GM18873 (cell line): ENCODE results near the gene FEM1C.
A peak's percentile ranks its signal among the peaks of the same experiment; 100 is the strongest.

ENCODE experiments used
- ATAC-seq: cut with Tn5 transposase; IDR thresholded peaks from one replicate; pipeline ENCODE4 v1.9.1; 2021; ENCODE audit warnings: mild to moderate bottlenecking, moderate library complexity, moderate number of reproducible peaks; ENCODE audit not compliant: unreplicated experiment, low FRiP score

FEM1C gene

DNA sequence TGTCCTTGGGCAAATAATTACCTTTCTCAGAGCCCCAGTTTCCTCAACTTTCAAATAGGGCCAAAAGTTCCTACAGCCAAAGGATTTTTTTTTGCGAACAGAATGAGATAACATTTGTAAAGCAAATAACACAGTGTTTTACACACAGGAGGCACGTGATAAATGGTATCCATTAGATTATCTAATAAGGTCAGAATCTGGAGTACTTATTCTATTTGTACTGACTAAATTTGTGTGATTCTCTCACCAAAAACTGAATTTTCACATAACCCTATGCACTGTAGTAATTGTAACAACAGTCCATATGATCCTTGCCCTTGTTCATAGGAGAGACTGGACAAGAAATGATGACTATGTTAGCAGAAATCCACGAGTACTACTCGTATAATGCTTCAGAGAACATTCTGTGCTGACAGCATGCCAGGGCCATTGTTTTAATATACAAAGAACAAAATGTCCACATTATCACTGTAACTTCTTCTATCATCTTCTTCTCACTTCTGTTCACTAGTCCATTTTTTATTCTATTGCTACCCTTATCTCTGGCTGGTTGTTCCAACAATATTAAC, 13.9 kb upstream of the FEM1C start:
- ATAC-seq, result no peak

DNA sequence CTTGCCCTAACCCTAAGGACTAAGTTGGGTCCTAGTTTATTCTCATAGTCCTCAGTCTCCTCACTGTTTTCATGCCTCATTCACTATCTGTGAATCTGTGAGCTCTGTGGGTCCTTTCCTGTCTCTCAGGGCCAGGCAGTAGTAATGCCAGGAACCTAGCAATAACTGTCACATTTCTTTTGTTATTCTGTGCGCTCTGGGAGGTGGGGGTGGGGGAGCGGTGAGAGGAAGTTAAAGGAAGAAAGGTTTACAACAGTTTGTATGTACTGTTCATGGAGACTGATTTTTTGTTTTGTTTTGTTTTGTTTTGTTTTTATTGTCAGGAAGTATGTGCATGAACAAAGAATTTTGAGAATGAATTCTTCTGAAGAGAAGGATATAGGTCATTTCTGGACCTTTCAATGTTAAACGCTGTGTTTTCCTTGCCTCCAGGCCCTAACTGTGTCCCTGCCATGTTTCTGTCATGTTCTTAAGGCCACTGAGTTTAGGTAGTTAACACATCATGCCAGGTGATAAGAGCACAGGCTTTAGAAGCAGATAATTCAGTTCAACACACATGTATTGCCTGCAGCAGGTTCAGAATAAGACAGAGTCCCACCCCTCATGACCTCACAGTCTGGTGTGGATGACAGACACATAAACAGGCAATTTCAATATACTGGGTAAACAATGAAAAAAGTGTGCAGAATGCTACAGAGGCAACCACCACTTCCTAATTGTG, 13.3 kb upstream of the FEM1C start:
- no peak for ATAC-seq

DNA sequence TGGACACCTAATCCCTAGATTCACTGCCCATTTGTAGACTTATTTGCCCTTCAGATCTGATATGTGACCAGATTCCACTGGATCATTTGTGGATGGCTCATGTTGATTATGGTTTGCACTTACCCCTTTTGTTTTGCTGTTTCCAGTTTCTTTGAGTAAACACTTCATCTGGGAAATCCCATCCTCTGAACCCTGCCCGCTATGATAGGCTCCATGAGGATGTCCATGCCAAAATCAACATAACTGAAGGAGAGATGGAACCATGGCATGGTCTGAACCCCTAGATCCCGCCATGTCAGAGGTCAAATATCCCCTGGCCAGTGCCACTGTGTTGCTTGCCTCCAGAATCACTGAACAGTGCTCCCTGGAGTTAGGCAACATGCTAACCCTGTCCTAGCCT, 11.7 kb upstream of the FEM1C start:
- no peak for ATAC-seq

DNA sequence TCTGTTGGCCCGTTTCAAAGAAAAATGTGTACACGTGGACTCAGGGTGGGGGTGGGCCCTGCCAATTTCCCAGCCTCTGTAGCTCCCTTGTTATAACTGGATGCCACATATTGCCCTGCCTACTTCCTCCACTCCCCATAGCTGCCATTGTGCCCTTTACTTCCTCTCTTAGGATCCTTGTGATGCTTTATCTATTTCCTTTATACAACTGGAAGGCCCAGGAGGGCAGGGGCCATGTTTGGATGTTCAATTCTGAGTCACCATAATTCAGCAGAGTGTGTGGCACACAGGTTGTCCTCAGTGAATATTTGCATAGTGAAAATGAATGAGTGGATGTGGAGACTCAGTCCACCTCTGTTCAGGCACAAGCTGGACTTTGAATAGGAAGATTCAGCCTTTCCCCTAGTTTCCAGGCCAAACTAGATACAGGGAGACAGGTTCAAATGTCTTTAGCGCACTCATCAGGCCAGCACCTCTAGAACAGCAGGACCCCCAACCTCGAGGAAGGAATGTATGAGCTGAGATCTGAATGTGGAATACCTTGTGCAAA, 10.6 kb upstream of the FEM1C start:
- ATAC-seq, result no peak

DNA sequence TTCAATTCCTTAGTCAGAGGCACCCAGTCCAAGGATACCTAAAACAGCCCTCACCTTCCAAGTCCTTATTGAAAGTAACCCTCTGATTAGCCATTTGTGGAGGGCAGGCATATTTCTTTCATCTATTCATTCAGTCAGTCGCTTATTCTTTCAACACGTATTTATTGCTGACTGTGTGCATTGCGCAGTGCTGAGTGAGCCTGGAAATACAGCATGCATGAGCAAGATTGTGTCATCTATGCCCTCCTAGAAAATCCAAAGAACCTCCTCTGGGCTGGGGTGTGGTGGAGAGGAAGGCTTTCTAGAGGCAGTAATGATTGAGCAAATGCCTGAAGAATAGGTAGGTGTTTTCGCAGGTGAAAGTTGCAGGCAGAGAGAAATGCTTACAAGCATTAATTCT, 8.5 kb upstream of the FEM1C start:
- no peak for ATAC-seq

DNA sequence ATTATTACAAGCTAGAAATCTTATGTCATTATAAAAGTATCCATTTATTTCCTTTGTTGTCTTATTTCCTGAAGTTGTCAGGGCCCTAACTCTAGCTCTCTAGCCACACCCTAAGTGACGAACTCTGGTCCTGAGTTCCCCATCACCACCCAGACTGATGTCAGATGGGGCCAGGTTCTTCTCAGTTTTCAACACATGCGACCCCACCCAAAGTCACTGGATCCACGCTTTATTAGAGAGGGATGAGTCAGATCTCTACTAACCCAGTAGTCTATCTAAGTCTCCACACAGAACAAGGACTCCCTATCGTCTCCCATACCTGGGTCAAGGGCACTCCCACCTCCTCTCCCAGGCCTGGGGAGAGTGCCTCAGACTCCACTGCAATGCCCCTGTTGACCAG, 6.8 kb upstream of the FEM1C start:
- ATAC-seq, result no peak

DNA sequence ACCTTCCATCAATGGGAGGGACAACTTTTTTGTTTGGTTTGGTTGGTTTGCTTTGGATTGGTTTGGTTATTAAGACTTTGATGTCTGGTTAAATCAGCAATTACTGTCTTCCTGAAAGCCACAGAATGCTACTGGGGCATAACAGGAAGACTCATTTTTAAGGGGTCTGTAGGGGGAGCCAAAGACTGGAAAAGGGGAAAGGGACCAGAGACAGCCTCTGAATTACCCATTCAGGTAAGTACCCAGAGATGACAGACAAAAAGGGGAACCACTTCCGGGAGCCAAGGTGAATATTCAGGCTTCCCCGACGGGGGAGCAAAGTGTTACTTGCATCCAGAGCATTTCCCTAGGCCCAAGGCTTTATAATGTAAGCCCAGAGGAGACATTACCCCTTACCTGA, 4.6 kb upstream of the FEM1C start:
- no peak for ATAC-seq

DNA sequence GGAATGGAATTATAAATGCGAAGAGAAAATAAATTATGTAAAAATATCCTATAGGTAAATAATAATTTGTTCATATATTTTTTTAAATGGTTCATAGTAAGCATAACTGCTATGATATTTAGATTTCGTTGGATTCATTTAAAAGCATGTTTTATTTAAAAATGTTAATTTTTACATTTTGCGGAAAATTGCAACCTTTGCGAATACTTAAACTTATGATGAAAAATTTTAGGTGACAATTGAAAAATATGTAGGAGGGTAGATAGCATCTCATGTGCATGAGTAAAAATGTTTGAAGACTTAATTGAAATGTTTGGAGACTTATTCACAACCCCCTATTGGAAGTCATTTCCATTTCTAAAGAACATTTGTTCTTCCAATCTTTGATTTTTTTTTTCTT, 4.1 kb upstream of the FEM1C start:
- ATAC-seq, result no peak

DNA sequence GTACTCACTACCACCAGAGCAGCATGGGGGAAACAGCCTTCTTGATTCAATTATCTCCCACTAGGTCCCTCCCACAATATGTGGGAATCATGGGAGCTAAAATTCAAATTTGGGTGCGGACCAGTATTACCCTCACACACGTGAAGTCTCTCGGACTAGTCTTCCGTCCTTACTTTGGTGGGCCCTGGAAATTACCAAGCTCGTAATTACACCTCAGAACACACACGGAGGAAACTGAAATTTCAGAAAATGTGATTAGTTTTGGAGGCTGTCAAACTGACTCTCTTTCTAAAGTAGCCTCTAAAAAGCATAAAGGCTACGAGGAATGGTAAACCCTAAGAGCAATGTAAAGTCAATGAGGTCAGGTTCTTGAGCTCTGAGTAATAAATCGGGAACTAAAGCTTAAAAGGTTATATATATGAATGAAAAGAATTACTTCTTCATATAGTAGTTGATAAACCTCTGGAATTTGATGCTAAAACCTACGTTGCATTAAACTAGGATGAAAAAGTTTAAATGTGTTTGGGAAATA, 842 bp upstream of the FEM1C start:
- ATAC-seq, result no peak

DNA sequence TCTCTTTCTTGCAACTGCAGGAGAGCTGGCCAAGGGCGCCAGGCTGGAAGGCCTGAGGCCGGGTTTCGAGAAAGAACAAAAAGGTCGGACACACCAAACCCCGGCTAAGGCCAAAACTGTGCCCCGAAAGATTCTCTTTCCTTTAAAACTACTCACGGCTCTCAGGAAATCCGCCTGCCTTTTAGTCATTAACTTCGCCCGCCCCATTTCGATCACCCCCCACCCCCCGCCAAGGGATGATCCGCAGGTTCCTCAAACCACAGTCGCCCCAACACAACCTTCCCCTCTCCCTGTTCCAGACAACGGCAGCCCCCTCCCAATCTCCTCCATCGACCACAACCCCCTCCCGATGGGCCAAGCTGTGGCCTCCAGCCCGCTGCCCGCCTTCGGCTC, 536 bp downstream of the FEM1C start:
- ATAC-seq, result no peak

DNA sequence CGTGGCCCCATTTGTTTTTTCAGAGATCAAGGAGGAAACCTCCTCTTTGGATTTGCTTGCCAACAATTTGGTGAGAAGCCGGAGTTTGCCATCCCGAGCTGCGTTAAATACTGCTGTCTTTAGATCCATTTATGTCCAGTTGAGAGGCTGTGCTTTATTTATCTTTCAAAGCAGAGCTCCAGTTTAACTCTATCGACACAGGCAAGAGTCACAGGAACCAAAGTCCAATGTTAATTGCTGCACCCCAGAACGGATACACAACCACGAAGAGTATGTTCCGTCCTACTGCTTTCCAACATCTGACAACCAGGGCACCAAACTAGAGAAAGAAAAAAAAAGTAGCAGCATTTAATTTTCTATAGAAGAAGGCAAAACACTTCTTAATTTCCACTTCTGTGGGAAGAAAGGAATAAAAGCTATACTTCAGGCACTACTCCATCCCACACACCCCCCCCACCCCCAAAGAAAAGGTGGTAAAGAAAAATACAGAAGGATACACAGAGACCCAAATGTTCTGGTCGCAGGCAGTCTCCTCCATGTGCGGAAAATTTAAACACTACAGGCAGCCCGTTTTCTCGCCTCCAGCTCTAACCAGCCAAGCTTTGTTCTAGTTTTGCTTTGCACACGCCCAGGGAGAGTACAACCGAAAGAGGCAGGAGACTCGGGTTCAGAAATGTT, 1.1 kb downstream of the FEM1C start:
- ATAC-seq, result peak; percentile 16

DNA sequence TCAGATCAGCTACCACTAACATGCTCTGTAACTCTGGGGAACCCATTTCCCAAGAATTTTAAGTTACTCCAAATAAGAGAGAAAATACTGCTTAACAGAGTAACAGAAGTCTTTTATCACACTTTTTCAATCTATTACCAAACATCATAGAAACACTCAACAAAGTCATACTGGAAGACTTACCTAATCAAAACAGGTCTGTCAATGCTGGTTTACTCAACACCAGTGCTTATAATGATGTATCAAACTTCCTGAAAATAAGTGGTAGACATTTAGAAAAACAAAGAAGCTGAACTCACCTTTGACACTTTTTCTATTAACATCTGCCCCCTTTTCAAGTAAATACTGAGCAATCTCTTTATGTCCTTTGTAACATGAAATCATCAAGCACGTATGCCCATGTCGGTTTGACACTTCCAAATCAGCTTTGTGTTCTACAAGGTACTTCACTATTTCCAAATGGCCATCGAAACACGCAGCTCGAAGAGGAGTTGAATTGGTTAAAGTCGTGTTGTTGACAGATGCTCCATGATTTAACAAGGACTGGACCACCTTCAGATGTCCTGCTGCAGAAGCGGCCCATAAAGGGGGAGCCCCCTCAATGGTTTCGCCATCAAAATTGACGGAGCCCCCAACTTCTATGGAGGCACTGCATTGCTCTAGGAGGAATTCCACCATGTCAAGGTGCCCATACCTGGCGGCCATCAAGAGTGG, 1.8 kb downstream of the FEM1C start:
- ATAC-seq, result no peak

DNA sequence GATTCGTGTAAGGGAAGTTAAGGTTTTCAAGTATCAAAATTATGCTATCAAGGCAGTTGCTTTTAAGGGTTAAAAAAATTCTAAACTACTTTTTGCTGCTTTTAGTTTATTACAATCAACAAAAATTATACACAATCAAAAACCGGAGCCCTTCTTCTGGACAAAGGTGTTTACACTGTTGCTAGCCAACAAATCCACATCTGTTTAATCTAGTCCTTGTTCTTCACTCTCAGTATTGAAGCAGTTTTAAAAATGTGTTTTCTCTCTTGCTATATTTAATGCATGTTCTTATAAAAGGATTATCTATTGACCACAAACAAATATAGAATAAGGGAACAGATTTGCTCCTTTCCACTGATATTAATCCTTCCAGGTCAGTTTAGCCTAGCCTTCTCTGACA, 2.5 kb downstream of the FEM1C start:
- ATAC-seq, result no peak

DNA sequence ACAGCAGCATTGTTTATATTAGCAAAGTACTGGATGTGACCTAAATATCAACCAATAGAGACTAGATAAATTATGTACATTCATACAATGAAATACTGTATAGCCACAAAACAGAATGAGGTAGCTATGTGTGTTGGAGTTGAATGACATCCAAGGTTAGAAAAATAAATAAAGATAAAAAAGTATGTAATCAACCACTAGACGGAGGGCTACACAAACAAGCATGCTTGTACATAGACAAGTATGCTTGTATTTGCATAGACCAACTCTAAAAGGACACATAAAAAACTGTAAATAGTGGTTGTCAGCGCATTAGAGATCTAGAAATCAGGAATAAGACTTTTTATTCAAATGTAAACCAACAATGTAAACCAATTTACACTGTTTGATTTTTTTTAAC, 3.0 kb downstream of the FEM1C start:
- no peak for ATAC-seq

DNA sequence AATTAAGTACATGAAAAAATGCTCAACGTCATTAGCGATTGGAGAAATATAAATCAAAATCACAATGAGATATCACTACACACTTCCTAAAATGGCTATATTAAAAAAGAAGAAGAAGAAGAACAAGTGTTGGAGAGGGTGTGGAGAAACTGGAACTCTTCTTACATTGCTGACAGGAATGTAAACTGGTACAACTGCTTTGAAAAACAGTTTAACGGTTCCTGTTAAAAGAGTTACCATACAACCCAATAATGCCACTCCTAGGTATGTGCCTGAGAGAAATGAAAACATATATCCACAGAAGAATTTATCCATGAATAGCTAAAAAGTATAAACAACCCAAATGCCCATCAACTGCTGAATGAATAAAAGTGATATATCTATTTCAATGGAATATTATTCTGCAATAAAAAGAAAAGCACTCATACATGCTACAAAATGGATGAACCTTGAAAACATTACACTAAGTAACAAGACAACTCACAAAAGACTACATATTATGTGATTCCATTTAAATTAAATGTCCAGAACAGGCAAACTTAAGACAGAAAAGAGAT, 9.0 kb downstream of the FEM1C start:
- ATAC-seq, result no peak

DNA sequence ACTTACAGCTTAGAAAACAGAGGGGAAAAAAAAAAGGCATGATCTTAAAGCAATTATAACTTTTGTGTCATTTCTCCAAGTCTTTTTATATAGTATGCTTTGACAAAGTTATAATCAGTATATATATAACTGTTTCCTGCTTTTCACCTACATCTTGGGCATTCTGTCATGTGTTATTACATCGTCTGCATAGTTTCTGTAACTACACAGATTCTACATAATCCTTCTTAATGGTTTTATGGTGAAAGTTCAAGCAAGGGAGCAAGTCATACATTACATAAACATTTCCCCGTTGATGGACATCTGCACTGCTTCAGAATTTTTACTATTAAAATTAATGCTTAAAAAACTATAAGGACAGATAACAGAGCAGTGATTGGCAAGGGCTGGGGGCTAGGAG, 12.1 kb downstream of the FEM1C start:
- ATAC-seq, result no peak

DNA sequence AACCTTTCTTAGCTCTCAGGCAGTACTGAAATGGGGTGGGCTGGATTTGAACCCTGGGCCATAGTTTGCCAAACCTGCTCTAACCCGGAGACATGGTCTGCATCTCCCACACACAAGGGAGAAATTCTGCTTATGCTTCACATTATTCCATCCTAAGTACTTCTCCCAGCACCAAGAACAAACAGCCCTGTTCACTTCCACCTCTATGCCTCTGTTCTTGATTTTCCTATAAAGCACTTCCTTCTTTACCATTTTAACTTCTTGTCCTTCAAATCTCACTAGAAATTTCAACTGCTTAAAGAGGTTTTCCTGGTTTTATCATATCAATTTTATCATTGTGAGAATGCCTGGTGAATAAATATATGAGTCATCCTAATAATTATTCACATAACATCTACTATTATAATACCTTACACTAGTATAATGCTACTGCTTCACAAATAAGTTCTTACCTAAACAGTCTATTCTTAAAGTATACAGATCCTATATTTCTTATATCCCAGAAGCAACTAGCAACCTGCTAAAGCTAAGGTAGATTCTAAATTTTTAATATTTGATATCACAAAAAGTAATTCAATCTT, 12.7 kb downstream of the FEM1C start:
- no peak for ATAC-seq

DNA sequence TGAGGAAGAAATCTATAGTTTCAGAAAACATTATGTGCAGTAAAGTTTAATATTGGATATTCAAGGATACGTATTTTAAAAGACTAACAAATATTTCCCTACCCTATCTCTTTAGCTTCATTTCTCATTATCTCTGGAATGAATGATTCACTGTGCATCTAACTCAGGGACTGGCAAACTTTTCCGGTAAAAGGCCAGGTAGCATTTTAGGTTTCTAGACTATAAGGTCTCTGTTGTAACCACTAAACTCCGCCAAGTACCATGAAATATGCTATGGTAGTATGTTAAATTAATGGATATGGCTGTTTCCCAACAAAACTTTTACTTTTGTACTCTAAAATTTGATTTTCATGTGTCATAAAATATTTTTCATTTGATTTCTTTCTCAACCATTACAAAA, 13.2 kb downstream of the FEM1C start:
- no peak for ATAC-seq

DNA sequence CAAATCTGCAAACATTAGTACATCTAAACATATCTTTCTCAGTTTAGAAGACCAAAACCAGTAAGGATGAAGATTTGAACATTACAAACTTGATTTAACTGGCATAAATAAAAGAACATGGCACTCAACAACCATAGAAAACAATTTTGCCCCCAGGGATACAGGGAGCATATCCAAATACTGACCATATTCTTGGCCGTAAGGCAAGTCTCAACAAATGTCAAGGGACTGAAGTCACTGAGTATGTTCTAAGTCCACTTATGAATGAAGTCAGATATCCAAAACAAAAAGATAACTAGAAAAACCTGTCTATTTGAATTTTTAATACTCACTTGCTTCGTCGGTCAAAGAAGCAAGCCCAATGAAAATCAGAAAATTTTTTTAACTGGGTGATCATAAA, 14.1 kb downstream of the FEM1C start:
- ATAC-seq, result no peak

DNA sequence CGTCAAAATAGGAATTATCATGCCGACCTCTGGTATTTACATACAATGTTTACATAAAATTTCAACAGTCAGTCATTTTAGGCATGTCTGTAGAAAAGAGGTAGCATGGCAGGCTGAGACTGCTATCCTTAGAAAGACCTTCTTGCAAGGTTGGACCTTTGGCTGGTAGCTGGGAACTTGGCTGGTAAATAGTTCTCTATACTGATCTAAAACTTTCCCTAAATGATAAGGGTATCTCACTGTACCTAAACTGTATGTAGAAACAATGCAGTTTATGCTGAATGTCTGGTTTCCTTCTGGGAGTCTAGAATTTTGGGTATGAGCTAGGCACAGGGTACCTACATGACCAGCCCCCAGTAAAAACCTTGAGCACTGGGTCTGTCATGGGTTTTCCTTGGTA, 18.0 kb downstream of the FEM1C start:
- no peak for ATAC-seq
